HEK293 (cell line): ENCODE measurements around the gene SLC26A1.

Experiments used
- ZFP41 ChIP-seq: fragments of 450-650 bp; formaldehyde crosslinking; IDR thresholded peaks from 2 replicates; pipeline ENCODE4 v1.5.1; 2016; ENCODE audit warnings: missing biosample characterization, missing genetic modification characterization, borderline replicate concordance
- ZNF747 ChIP-seq: fragments of 450-650 bp; formaldehyde crosslinking; IDR thresholded peaks from 2 replicates; pipeline ENCODE4 v1.5.1; 2016; ENCODE audit warnings: missing biosample characterization, missing genetic modification characterization
- TF ChIP-seq, protein P1 (sequence below): fragments of 450-650 bp; formaldehyde crosslinking; IDR thresholded peaks from 2 replicates; pipeline ENCODE4 v1.5.1; 2016; ENCODE audit warnings: missing biosample characterization, missing genetic modification characterization
- TF ChIP-seq, protein P2 (sequence below): fragments of 450-650 bp; formaldehyde crosslinking; IDR thresholded peaks from 2 replicates; pipeline ENCODE4 v1.5.1; 2016; ENCODE audit warnings: missing biosample characterization, missing genetic modification characterization

DNA sequence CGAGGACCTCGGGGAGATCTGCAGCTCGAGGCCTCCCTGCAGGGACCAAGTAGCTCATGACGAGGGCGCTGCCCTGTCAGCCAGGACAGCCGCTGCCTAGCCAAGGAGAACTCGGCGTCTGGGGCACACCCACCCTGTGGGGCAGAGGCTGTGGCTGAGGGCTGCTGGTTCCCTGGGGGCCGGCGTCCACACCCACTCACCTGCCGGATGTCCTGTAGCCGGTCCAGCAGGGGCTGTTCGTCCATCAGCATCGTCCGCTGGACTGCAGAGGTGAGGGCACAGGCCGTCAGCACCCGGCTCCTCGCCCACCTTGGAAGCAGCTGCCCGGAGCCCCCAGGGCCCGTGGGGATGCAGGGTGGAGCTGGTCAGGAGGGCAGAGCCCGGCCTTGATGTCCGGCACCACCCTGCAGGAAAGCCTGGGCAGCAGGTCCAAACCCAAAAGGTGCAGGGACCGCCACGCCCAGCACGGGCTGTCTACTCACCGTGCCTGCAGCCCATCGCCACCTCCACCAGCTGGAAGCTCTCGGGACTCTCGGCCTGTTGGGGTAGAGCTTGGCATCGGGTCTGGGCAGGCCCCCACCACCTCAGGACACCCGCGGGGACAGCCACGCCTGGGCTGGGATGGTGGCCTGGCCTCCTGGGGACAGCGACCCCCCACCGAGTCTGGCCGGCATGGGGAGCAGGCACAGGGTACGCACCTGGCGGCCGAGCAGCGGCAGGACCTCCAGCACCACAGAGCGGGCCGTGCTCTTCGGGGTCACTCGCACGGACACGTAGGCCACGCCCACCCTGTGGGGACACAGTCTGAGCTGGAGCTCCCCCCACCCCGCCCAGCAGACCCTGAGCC, 26.7 kb downstream of the SLC26A1 start:
- TF ChIP-seq, protein P1, sequence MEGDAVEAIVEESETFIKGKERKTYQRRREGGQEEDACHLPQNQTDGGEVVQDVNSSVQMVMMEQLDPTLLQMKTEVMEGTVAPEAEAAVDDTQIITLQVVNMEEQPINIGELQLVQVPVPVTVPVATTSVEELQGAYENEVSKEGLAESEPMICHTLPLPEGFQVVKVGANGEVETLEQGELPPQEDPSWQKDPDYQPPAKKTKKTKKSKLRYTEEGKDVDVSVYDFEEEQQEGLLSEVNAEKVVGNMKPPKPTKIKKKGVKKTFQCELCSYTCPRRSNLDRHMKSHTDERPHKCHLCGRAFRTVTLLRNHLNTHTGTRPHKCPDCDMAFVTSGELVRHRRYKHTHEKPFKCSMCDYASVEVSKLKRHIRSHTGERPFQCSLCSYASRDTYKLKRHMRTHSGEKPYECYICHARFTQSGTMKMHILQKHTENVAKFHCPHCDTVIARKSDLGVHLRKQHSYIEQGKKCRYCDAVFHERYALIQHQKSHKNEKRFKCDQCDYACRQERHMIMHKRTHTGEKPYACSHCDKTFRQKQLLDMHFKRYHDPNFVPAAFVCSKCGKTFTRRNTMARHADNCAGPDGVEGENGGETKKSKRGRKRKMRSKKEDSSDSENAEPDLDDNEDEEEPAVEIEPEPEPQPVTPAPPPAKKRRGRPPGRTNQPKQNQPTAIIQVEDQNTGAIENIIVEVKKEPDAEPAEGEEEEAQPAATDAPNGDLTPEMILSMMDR (tag by site-specific recombination): no peak
- TF ChIP-seq, protein P2, sequence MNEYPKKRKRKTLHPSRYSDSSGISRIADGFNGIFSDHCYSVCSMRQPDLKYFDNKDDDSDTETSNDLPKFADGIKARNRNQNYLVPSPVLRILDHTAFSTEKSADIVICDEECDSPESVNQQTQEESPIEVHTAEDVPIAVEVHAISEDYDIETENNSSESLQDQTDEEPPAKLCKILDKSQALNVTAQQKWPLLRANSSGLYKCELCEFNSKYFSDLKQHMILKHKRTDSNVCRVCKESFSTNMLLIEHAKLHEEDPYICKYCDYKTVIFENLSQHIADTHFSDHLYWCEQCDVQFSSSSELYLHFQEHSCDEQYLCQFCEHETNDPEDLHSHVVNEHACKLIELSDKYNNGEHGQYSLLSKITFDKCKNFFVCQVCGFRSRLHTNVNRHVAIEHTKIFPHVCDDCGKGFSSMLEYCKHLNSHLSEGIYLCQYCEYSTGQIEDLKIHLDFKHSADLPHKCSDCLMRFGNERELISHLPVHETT (tag by site-specific recombination): no peak
- TF ChIP-seq ZFP41 (tag by site-specific recombination) (no peak), ZNF747 (no peak)
